ENCODE data around the gene FLRT1. TPM values are rescaled to one million over a fixed set of nuclear protein-coding genes. Genes with fewer than 3 reads are reported as not detected.

The FLRT1 gene
- total and polyA plus RNA-seq, 2 of the 13 experiments (the other 11 are each of a cell fraction or from before 2014, with no cell fraction given) = 0.02 to 0.08 TPM

DNA sequence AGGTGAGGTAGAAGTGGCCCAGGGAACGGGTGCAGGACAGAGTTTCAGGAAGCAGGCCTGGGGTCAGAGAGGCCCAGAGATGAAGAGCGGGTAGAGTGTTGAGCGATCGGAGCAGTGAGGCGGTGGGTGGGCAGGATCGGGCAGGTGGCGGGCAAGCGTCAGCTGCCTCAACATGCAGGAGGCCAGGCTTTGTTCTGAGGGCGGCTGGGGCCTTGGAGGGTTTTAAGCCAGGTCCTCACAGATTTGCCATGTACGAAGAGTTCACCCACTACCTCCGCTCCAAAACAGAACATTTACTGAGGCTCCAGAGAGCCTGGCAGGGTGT is 29.4 kb downstream of the FLRT1 start:
- POLR2A ChIA-PET = no interaction called here
- intact Hi-C loops (cut with micrococcal nuclease; ENCODE audit: unreplicated experiment) = no loop called here
- CTCF ChIA-PET (ENCODE audit: low intra/inter-chr PET ratio, low total read pairs) = no interaction called here

More for the DNA sequence above, 29.4 kb downstream of the FLRT1 start:
- Histone ChIP-seq H4K20me1 (ENCODE audit: insufficient read depth, low read length) (peaks cover 4% of the 10 kb centered on the region; the same call in 1 of the 2 replicates), H3K9me3 (ENCODE audit: low read length) (no peaks in the 10 kb centered on the region), H3K4me1 (ENCODE audit: insufficient read depth, low read length) (no peaks in the 10 kb centered on the region), H2AFZ (ENCODE audit: low read length) (no peak overlapping the region), H3K36me3 (replicated peaks in 1 of 2; ENCODE audit: control insufficient read depth in 1 of 2, insufficient read depth in 2 of 2, low read length in 2 of 2) (no peaks in the 10 kb centered on the region), H3K27me3 (ENCODE audit: control insufficient read depth in 1 of 2, insufficient read depth in 2 of 2, low read length in 2 of 2) (no peaks in the 10 kb centered on the region), H3K9ac (ENCODE audit: insufficient read depth, low read depth, low read length) (no peak overlapping the region), H3K4me3 (replicated peaks in 1 of 3; ENCODE audit: insufficient read depth in 1 of 3, low read depth in 2 of 3, low read length in 3 of 3) (no peak overlapping the region), H3K4me2 (ENCODE audit: low read depth, low read length) (no peak overlapping the region), H3K79me2 (ENCODE audit: insufficient read depth, low read length) (no peaks in the 10 kb centered on the region), H3K27ac (ENCODE audit: extremely low read length, insufficient read depth, low read length) (no peak overlapping the region)
- no TSS peak for BruUV-seq (replicated peaks)
- no peak for FAIRE-seq
- no peak for TF ChIP-seq NR2C2 (CRISPR knock-in tag; IDR thresholded peaks at IDR 0.05; ENCODE audit: borderline replicate concordance)
- no peak for TF ChIP-seq XRCC5 (optimal IDR thresholded peaks at IDR 0.05; ENCODE audit: low read length)
- TF ChIP-seq ATF1 (CRISPR knock-in tag; IDR thresholded peaks at IDR 0.05) = no peak
- no peak for TF ChIP-seq ZSCAN5A (CRISPR knock-in tag; IDR thresholded peaks at IDR 0.05; ENCODE audit: borderline replicate concordance)
- TF ChIP-seq AKAP8 (CRISPR knock-in tag; IDR thresholded peaks at IDR 0.05) = no peak
- no peak for TF ChIP-seq TCF7L2 (IDR thresholded peaks at IDR 0.05; ENCODE audit: low read depth, low read length)
- TF ChIP-seq MYPOP (CRISPR knock-in tag; IDR thresholded peaks at IDR 0.05) = no peak
- TF ChIP-seq, protein P1, sequence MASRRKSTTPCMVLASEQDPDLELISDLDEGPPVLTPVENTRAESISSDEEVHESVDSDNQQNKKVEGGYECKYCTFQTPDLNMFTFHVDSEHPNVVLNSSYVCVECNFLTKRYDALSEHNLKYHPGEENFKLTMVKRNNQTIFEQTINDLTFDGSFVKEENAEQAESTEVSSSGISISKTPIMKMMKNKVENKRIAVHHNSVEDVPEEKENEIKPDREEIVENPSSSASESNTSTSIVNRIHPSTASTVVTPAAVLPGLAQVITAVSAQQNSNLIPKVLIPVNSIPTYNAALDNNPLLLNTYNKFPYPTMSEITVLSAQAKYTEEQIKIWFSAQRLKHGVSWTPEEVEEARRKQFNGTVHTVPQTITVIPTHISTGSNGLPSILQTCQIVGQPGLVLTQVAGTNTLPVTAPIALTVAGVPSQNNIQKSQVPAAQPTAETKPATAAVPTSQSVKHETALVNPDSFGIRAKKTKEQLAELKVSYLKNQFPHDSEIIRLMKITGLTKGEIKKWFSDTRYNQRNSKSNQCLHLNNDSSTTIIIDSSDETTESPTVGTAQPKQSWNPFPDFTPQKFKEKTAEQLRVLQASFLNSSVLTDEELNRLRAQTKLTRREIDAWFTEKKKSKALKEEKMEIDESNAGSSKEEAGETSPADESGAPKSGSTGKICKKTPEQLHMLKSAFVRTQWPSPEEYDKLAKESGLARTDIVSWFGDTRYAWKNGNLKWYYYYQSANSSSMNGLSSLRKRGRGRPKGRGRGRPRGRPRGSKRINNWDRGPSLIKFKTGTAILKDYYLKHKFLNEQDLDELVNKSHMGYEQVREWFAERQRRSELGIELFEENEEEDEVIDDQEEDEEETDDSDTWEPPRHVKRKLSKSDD (CRISPR knock-in tag; IDR thresholded peaks at IDR 0.05; ENCODE audit: low read depth) = no peak
- in situ Hi-C loops (cut with HindIII; ENCODE audit: extremely low pct_ligation_motif_present, low pct_unique_long_range_greater_than_20kb) = no loop called here
- WGBS (ENCODE audit: low lambda C conversion rate) = 94% methylated on average over 11 of the region's 11 CpGs
- no peak for ATAC-seq
- no peak for DNase-seq (ENCODE audit: low spot score)
